SHP77 (cell line): ENCODE data around the gene NAB2.

Source experiments
- DNase-seq, 2 experiments: peaks; one replicate each; lab custom pipeline; 2025; lab: John Stamatoyannopoulos, UW

NAB2 gene

DNA sequence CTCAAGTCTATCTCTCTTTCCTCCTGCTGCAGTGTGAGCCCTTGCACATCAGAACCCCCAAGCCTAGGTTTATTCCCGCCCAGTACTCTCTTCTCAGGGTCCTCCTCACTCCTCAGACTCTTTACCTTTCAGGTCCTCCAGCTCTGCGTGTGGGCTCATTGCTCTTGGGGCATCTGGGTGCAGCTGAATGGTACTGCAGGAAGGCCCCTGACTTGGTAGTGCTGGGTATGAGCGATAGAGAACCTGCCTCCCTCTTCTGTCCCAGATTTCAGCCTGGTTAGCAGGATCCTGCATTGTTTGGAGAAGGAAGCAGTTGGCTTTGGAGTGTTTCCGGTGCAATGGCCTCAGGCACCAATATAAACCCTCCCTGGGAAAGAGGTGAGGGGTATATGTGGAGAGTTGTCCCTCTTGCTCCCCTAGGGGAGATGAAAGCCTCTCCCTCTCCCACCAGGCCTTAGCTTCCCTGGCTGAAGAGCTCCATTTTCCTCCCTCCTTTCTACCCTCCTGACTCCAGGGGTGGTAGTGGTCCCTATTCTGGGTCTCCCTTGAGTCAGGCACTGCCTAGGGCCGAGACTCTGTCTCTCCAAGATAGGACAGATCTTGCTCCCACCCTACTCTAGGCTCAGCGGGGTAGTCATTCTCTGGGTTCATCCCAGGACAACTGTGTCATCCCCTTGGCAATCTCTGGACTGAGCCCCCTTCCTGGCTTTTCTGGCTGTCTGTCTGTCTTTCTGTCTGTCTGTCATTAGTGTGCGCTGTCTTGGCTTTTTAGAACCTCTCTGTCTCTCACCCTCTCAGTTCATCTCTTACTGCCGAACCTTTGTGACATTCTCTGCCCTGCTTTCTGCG is 43.2 kb downstream of the NAB2 start:
- DNase-seq = no peak

DNA sequence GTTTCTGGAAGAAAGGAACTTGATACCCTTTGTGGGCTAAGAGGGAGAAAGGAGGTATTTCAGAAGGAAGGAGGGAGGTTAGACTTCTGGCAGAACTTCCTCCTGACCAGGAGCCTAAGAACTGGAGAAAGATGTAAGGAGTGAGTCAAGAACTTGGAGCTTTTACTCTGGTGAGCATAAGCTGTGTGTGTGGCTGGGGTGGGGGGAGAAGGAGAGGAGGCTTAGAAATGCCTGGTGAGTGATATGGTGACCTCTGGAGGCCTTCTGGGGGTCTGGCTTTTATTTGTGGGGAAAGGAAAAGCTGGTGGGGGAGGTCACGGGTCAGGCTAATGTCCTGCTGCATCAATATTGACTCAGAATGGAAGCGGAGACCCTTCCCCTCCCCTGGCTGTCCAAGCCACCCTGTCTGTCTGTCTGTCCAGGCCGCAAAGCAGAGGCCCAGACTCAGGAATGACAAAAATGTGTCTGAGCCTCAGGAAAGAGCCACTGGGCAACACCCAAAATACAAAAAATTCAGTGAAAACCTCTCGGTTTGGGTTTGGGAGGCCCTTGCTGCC is 44.2 kb downstream of the NAB2 start:
- DNase-seq = no peak

DNA sequence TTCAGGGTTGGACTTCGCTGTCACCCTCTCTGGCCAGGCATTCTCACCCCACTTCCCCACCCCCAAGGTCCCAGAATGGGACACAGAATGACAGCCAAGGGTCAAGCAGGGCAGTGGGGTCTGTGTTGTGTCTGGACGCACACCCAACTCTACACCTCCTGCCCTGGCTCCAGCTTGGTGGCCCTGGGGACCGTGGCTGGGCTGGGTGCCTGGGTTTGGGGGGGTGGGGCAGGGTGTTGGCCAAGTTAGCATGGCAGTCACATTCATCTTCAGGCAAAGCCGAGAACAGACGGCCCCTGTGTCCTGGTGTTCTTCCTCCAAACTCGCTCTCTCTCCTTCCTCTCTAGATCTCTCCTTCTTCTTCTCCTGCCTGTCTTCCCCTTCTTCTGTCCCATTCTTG is 45.0 kb downstream of the NAB2 start:
- no peak for DNase-seq

DNA sequence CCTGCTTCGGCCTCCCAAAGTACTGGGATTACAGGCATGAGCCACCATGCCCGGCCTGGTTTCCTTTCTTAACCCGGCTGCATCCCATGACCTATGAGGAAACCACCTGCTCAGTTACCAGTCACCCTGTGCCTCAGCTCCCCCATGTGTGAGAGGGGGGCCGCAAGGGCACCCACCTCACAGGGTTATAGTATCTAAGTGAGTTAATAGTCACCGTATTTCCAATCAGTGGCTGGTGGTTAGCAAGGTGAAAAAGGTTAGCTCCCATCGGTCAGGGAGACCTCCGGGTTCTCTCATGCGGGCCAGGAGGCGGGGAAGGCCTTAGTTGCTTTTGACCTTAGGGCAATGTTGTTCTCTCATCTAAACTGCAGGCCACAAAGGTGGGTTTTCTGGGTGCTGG is 46.0 kb downstream of the NAB2 start:
- DNase-seq = no peak

DNA sequence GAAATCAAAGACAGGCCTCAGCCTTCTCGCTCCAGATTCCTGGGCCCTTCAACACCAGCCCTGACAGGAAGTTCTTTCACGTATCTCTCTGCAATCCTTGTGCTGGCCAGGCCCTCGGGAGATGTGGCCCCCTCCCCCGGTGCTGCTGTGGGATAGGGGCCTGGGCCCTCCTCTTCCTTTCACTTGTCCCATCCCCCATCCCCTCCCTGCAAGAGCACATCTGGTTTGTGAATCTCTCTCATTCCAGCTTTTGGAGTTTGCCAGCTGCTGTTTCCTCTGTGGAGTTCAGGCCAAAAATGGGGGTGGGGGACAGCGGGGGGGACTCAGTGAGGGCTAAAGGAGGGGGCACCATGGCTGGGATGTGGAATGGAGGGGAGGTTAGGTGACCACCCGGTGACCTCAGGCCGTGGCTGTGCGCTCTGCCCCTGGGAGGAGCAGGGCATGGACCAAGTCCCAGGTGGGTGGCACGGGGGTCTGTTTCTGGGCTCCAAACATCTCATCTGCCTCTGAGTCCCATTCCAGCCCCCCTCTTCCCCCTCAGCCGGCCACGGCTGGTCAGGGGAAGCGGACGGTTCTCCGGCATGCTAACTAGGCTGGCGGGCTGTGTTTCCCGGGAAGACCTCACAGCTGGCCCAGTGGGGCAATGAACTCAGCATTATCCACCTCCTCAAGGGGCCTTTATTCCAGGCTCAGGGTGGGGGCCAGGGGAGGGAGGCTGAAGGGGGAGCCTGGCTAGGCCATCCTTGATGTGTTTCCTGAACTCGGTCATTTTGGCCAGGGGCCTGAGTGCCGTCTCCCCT is 46.8 kb downstream of the NAB2 start:
- no peak for DNase-seq

DNA sequence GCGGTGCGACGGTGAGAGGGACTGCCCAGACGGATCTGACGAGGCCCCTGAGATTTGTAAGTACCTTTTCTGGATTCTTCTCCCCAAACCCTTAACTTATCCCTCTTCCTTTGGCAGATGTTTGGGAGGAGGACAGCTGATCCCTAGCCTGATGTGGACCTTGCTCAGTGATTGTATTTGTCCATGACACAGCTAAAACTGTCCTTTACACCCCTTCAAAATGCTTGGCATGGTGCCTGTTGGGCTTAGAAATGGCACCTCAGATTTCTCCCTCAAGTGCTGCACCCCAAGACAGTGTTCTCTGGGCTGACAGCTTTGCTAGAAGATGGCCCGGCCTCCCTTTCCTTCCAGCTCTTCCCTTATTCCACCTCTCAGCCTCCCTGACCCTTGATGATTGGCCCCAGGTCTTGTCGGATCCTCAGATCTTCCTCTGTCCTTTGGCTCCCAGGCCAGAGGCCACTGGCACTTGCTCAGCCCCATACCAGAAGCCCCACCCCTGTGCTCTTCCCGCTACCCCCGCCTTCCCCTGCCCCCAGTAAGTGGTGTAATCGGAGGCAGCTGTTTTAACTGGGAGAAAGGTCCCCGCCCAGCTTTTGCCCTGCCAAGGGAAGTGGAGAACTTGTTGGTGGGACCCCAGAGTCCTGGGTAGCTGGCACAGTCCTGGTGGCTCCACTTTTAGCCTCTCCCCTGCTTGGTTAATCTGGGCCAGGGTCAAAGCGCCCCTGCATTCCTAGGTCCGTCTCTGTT is 49.8 kb downstream of the NAB2 start:
- no peak for DNase-seq

DNA sequence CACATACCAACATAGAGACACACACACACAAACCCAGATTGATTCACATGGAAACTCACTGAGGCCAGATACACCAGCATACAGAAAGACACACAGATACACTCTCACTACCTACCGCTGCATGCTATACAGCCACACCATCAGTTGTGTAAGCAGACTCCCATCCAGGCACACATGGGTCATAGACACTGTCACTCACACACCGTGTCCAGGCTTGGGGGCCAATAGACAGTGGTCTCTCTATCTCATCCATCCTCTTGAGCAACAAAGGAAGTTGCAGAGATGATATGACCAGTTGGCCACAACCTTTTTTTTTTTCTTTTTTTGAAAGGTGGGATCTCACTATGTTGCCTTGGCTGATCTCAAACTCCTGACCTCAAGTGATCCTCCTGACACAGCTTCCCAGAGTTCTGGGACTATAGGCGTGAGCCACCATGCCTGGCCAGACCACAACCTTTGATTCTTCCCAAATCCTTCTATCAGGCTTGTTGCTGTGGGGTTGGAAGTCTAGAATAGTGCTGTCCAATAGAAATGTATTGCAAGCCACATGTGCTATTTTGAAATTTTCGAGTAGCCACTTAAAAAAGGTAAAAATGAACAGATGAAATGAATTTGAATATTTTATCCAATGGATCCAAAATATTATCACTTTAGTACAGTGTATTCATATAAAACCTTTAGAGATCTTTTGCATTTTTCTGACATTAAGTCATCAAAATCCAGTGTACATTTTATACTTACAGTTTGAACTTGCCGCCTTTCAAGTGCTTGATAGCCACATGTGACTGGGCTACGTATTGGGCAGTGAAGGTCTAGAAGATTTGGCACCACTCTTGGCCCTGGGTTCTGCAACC is 51.1 kb downstream of the NAB2 start:
- no peak for DNase-seq

DNA sequence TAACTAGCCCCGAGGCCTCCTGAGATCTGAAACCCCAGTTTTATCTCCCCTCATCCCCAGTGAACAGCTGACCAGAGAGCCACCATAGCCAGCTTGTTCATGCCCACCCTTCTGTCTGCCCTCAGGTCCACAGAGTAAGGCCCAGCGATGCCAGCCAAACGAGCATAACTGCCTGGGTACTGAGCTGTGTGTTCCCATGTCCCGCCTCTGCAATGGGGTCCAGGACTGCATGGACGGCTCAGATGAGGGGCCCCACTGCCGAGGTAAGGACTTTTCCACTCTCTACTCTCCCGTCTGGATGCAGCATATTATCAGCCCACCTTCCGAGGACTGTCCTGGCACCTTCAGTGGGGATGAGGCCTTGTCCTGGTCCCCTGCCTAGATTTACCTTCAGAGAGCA is 52.3 kb downstream of the NAB2 start:
- no peak for DNase-seq

DNA sequence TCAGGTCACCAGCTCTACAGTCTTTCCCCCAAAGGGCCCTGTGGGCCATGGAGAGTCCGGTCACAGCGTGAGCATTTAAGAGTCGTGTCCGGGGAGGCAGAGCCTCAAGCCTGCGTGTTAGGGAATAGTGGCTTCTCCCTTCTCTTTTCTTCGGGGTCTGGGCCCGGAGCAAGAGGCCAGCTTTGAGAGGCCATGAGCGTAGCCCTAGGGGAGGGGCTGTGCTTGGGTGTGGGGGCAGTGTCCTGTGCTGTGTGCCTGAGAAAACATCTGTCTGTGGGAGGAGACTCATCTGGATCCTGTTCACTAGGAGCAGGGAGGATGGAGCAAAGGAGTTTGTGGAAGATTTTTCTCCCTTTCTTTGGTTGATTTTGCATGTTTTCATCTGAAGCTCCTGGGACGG is 53.2 kb downstream of the NAB2 start:
- no peak for DNase-seq

DNA sequence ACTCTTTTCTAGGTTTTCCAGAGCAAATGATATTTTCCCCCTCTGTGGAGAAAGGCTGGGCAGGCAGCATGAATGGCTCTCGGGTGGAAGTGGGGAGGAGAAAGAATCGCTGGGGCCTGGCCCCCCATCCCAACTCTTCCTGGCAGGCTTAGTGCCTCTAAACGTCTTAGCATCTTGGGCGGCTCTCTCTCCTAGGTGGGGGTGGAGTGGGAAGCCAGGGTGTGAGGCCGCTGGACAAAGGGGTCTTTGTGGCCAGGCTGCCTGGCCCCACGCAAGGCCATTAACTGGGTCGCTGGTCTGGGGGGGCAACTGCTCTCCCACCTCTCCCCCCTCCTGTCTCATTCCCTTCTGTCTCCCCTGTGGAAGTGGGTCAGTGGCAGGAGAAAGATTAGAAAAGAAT is 53.8 kb downstream of the NAB2 start:
- DNase-seq = no peak

DNA sequence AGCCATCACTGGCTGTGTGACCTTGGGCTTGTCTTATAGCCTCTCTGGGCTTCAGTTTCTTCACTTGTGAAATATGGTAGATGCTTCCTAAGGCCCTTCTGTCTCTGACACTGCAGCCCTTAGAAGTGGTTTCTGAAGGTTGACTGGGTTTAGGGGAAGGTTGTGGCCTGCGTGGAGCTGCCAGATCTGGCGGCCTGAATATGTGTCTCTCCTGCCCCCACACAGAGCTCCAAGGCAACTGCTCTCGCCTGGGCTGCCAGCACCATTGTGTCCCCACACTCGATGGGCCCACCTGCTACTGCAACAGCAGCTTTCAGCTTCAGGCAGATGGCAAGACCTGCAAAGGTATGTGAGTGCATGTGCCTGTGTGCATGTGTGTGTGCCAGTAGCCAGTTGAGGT is 54.5 kb downstream of the NAB2 start:
- DNase-seq = no peak
